GM18505 (cell line): ENCODE results near the gene CDSN.

Experiments used
- ATAC-seq: cut with Tn5 transposase; IDR thresholded peaks from one replicate; pipeline ENCODE4 v1.9.1; 2021; ENCODE audit not compliant: unreplicated experiment
- POLR2A ChIP-seq: IDR thresholded peaks from 4 replicates; pipeline ENCODE4 v1.6.1; 2011; ENCODE audit warnings: borderline replicate concordance; ENCODE audit not compliant: insufficient read depth, insufficient read length; ENCODE audit errors: extremely low read depth

Gene CDSN

DNA sequence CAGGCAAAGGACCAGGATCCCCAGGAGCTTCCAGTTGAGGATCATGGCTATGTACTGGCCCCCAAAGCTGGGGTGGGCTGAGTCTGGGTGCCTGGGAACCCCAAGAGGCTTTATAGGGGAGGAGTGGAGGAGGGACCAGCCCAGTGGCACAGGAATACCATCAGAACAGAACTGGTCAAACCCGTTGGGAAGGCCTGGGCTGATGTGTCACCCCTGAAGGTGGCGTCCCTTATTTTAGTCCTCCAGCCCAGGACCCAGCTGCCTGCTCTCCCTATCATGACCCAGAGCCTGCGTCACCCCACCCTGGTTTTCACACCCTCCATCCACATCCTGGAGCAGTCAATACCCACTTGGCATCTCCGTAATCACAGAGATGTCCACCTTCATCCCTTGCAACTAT is 18.7 kb upstream of the CDSN start, which contains the start of gene PSORS1C2:
Gene PSORS1C2, minus strand, starts transcription at position 85 of the 400 bp plus-strand sequence. Its CDS starts 40 bp downstream, at position 45.
- TF ChIP-seq POLR2A = no peak
- no peak for ATAC-seq

DNA sequence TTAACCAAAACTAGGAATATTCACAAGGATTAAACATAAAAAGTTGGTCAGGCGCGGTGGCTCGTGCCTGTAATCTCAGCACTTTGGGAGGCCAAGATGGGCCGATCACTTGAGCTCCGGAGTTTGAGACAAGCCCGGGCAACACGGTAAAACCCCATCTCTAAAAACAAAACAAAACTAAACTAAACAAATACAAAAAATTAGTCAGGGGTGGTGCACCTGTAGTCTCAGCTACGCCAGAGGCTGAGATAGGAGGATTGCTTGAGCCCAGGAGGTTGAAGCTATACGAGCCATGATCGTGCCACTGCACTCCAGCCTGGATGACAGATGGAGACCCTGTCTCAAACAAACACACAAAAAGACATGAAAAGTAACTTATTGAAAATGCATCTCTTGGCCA is 15.5 kb upstream of the CDSN start:
- no peak for ATAC-seq

DNA sequence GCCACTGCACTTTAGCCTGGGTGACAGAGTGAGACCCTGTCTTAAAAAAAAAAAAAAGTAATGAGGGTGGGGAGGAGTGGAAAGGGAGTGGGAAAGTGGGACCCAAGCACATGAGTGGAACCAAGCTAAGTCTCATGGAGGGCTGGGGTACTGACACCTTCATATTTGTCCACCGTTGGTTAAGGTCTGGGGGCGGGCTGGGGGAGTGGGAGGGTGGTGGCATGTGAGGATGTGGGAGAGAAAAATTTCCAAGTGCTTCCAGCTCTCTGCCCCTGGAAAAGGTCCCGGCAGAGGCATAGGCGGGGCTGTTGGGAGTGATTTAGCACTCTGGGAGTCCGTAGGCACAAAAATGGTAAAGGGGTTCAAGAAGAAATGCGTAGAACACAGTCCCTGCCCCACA is 12.6 kb upstream of the CDSN start:
- no peak for ATAC-seq
- TF ChIP-seq POLR2A = no peak

More for the DNA sequence above, 15.5 kb upstream of the CDSN start:
- TF ChIP-seq POLR2A = no peak

DNA sequence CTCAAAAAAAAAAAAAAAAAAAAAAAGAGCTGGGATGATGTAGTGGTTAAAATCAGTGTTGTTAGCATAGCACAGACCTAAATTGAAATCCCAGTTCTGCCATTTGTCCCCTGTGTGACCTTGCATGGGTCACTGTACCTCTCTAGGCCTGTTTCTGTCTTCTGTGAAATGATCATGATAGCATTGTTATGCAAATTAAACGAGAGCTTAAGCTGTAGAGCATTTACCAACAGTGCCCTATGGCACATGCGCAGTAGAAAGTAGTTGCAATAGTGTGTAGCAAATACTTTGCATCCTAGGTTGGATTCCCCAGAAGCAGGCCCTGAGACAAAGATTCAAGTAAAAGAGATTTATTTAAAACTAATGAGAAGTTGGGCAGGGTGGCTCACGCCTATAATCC is 11.3 kb upstream of the CDSN start:
- no peak for ATAC-seq
- TF ChIP-seq POLR2A = no peak

DNA sequence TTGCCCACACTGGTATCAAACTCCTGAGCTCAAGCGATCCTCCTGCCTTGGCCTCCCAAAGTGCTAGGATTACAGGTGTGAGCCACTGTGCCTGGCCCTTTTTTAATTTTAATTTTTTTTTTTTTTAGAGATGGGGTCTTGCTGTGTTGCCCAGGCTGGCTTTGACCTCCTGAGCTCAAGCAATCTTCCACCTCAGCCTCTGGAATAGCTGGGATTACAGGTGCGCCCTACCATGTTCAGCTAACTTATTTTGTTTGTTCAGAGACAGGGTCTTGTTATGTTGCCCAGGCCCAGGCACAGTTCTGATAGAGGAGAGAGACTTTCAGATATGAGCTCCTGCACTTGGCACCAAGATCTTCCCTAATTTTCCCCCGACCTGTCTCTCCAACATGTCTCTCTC is 10.5 kb upstream of the CDSN start:
- no peak for ATAC-seq
- no peak for TF ChIP-seq POLR2A

DNA sequence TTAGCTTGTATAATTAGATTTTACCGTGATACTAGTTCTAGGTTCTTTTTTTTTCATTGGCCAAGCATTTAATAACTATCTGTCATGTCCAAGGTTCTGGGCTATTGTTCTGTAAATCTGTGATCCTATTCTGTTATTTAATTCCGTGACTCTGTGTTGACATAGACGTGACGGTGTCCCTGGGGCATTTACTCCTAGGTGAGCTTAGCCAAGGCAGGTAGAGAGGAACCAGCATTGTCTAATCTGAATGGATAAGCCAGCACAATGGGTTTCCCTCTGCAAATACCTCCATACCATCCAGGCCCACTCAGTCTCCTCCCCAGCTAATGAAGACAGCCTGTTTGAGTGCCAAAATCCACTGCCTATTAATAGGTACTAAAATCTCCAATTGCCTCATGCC is 8.9 kb upstream of the CDSN start:
- ATAC-seq = no peak
- no peak for TF ChIP-seq POLR2A

DNA sequence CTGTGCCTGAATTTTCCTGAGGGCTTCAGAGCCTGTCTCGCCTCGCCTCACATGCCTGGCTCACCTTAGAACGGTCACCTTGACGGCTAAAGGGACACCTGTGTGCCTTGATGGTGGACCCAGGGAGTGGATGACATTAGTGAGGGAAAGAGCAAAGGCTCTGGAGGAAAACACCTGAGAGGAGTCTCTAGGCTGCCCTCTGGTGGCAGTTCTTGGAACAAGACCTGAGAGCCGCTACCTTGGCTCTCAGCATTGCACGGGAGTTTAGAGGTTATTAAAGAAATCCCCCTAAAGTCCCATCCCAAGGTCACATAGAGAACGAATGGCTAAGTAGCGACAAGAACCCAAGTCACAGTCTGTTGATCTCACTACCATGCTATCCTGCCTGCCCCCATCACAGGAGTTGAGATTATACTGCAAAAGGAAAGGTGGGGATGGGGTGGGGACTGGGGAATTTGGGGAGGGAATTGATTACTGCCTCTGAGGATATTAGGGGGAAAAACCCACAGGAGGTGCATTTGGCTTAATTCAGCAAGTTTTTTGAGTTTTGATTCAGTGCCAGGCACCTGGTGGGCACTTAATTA is 7.9 kb upstream of the CDSN start:
- no peak for ATAC-seq
- no peak for TF ChIP-seq POLR2A

DNA sequence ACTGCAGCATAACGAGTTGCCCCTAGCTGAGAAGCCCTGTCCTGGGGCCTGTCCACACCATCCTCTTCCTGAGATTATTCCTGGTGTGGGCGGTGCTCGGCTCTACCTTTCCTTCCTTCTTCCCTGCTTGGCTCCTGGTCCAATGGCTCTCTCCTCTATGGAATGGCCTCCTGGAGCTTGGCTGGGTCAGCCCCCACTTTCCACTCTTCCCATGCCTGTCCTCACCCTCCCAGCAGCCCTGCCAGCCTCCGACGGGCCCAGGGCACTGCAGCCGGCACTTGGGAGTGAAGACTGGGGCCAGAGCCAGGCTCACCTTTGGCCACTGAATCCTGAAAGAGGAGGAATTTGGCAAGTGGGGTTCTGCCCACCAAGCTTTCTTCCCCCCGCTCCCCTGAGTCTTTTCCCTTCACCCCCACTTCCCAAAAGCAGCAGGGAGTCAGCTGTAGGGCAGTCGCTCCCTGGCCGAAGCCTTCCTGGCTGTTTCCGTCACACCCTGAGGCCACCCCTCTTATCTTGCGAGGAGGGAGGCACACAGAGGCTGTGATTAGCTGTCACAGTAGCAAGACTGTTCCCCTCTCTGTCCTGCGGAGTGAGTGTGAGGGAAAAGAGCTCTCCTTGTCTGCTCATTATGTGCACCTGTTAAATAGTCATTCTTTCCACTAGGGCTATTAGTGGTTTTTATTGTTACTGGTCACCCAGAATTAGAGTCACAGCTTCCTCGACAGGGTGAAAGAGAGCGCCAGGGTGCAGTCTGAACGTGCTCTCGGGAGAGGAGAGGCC is 6.3 kb upstream of the CDSN start:
- TF ChIP-seq POLR2A = no peak
- ATAC-seq = no peak

DNA sequence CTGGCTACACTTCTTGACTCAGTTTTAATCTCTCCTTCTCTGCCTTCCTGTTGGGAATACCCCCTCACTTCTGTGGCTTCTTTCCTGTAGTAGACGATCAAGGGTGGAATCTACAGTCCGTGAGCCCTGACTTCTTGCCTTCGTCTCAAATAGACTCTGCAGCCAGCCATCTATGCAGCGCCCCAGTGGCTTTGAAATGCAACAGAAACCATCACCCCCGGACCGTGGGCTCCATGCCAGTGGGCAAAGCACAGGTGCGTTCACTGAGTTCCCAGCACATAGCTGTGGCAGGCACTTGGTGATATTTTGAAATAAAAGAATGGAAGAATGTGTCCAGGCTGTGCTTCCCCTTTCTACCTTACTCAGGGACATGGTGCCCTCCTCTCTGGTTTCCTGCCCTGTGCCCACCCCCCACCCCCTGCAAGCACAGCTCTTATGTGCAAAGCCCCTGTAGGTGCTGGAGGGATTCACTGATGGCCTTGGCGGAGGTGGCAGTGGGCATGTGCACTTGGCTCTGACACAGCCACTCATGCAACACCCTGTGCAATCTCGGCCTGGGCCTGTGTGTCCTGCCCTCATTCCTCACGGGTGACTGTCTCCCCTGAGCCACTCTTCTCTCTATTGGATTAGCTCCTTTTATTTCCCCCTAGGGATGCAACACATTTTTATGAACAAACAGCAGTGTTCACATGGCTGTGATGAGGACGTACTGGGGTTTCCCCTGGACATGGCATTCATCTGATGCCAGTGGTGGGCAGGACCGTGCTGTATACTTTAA is 5.5 kb upstream of the CDSN start:
- ATAC-seq = no peak
- TF ChIP-seq POLR2A = no peak

DNA sequence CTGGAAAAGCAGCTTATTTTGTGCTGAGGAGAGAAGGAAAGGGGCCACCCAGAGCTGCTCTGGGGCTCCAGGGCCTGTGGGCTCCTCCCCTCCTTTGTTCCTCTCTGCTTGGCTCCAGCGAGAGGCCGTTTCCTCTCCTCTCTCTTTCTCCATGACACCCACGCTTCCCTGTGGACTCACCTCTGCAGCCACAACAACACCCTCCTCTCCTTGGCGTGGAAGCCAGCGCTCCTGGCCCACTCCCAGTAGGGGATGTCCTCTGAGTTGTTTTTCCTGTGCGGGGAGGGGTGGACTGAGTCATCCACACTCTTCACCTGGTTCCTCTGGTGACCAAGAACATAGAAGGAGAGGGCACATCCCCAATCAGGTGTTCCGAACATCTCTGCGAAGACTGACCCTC is 4.9 kb upstream of the CDSN start:
- no peak for TF ChIP-seq POLR2A
- no peak for ATAC-seq

DNA sequence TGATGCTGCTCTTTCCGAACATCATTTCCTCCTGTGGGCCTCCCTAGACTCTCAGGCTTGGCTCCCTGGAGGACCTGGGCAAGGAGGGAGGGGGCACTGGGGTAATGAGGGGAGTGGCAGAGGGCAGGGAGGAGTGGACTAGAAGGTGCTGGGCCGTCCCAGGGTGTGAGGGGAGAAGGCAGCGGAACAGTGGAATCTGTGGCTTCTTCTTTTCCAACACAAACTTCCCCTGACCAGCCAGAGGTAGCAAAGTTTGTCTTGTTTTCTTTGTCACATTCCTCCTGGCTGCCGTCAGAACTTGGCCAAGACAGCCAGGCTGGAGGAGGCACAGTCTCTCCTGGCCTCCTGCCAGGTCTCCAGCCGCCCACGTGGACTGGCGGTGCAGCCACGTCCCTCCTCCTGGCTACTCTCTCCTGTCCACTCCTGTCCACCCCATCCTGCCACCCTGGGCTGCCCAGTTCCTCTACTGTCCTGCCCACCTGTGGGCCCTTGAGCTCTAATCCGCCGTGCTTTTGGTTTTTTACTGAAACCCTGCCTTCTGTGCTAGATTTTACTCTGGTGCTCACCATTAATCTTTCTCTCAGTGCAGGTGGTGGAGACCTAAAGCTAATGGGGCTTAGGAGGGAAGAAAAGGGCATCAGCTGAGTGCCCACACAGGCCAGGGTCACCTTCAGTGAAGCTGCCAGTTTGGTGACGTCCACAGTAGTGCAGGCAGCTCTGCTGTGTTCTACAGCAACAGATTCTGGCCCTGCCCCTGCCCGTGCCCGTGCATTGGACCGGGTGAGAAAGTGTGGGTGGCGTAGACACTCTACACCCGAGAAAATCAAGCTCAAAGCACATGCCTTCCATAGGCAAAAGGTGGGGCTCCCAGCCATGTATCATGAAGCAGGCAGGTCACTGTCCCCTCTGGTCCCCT is 2.8 kb upstream of the CDSN start:
- TF ChIP-seq POLR2A = no peak
- no peak for ATAC-seq

DNA sequence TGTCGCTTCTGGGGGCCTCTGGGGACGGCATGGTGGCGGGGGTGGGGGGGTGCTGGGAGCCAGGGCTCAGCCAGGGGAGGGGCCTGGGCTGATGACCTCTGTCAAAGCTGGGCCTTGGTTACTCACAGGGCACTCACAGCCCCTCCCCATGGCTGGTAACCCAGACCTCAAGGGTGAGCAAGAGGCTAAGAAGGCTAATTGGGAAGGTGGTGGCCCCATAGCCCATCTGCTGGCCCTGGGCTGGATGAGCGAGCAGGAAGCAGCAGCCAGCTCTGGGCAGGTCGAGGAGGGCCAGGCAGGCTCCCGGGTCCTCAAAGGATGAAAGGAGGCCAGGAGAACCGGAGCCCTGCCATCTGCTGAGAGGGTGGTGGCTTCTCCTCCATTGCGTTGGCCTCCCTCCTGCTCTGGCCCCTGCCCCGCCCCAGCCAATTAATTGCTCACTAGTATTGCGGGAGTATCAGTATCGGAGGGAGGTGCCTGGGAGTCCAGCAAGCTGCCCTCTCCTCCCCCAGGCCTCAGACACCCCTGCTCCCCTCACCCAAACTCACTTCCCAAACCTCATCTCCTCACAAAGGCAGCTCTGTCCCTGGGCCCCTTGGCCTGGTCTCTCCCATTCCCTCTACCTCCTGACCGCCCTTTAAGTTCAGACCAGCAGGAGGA is 1.0 kb upstream of the CDSN start:
- ATAC-seq = no peak

More for the DNA sequence above, 1.0 kb upstream of the CDSN start:
- TF ChIP-seq POLR2A = no peak
